Activated CD4-positive, alpha-beta T cell treated with anti-CD3 and anti-CD28 coated beads for 36 hours (primary cell): Measurements from ENCODE around the gene PIM2. TPM values are rescaled to one million over a fixed set of nuclear protein-coding genes. Genes with fewer than 3 reads are reported as not detected.

Experiments
- ATAC-seq: fragments of 200-7000 bp; cut with Tn5 transposase; one replicate; pipeline ENCODE4 v1.10.0; 2021; ENCODE audit warnings: mild to moderate bottlenecking, moderate library complexity
- CTCF ChIA-PET: fragments of 350-600 bp; sonication (Branson Sonifier 250); formaldehyde crosslinking; loops from one replicate; lab custom pipeline; 2021; ENCODE audit warnings: antibody characterized with exemption; lab: Charles Lee
- POLR2A ChIA-PET: fragments of 350-600 bp; sonication (Branson Sonifier 250); formaldehyde crosslinking; loops from one replicate; lab custom pipeline; 2021; ENCODE audit warnings: antibody characterized with exemption, inconsistent platforms; lab: Charles Lee
- DNase-seq: peaks from one replicate; pipeline ENCODE4 v3.0.0-alpha.2; 2020
- H3K27ac Mint-ChIP-seq: one replicate; pipeline ENCODE4 v1.8.0; 2021; ENCODE audit warnings: mixed read lengths
- H3K27me3 Mint-ChIP-seq: one replicate; pipeline ENCODE4 v1.8.0; 2021; ENCODE audit warnings: mixed read lengths
- H3K36me3 Mint-ChIP-seq: one replicate; pipeline ENCODE4 v1.8.0; 2021; ENCODE audit warnings: low read depth, mixed read lengths
- H3K4me1 Mint-ChIP-seq: one replicate; pipeline ENCODE4 v1.8.0; 2021; ENCODE audit warnings: mixed read lengths
- H3K4me3 Mint-ChIP-seq: one replicate; pipeline ENCODE4 v1.8.0; 2021; ENCODE audit warnings: mild to moderate bottlenecking, moderate library complexity, mixed read lengths
- H3K9me3 Mint-ChIP-seq: one replicate; pipeline ENCODE4 v1.8.0; 2021; ENCODE audit warnings: low read depth, mixed read lengths
- intact Hi-C, 2 experiments: fragments of 100-400 bp; cut with DNase I in 1 of 2; cut with micrococcal nuclease in 1 of 2; formaldehyde crosslinking; loops; one replicate each; pipeline versions ENCODE4 v1.14.2 to v1.15.1; 2022 to 2024; cut with DNase I, micrococcal nuclease
- total RNA-seq, 2 experiments: library from RNA; stranded (reverse); gene quantifications; one replicate each; pipeline ENCODE4 v1.2.3, GENCODE V29; 2021

The PIM2 gene
- total RNA-seq, 2 experiments from 2014 or later, result 320 TPM

GRCh38 chrX:48956728-48957414, 38.0 kb upstream of the PIM2 start:
- Mint-ChIP-seq H3K4me1 (peaks cover 39% of the 10 kb centered on the region), H3K9me3 (no peaks in the 10 kb centered on the region), H3K4me3 (peak overlapping the region; percentile 84), H3K36me3 (peaks cover 25% of the 10 kb centered on the region), H3K27me3 (no peaks in the 10 kb centered on the region), H3K27ac (peak overlapping the region; percentile 88)
- POLR2A ChIA-PET, result interaction anchor here (0.6 to 3.2 kb wide), 6 partner anchors 13 to 56 kb away, joined by 3 to 27 read pairs (median 5); partner anchors contain the start of gene SLC35A2
- DNase-seq, result peak; percentile 74
- intact Hi-C loops, result loop anchor here (1.0 to 5.0 kb wide), 5 partner anchors 38 to 312 kb away; partner anchors contain the start of genes GRIPAP1 (in 1 of the 2), PIM2 (in 1 of the 2), PPP1R3F (in 1 of the 2) and PQBP1 (in 1 of the 2)
- CTCF ChIA-PET, result interaction anchor here (1.4 to 2.6 kb wide), 2 partner anchors 11 to 12 kb away, joined by 6 to 8 read pairs; no protein-coding TSS in a partner anchor
- ATAC-seq, result peak; percentile 13

GRCh38 chrX:48948589-48948988, 29.8 kb upstream of the PIM2 start:
- Mint-ChIP-seq H3K27me3 (no peaks in the 10 kb centered on the region), H3K4me3 (no peak overlapping the region), H3K27ac (no peak overlapping the region), H3K4me1 (peaks cover 43% of the 10 kb centered on the region), H3K9me3 (no peaks in the 10 kb centered on the region), H3K36me3 (peaks cover 14% of the 10 kb centered on the region)
- POLR2A ChIA-PET, result interaction anchor here (0.7 kb wide), 1 partner anchor 9 kb away, joined by 3 read pairs; no protein-coding TSS in a partner anchor
- DNase-seq, result no peak
- CTCF ChIA-PET, result interaction anchor here (0.8 to 0.9 kb wide), 2 partner anchors 58 to 64 kb away, joined by 3 to 6 read pairs; no protein-coding TSS in a partner anchor
- intact Hi-C loops, result loop anchor here in 1 of 2 experiments (10.0 kb wide), 1 partner anchor 54 kb away; the partner anchor contains the start of genes PQBP1 and TIMM17B
- ATAC-seq, result no peak

- H3K27ac Mint-ChIP-seq, result peak overlapping the region; percentile 84
- H3K36me3 Mint-ChIP-seq, result peaks cover 32% of the 10 kb centered on the region
- peaks cover 50% of the 10 kb centered on the region for H3K4me1 Mint-ChIP-seq
- DNase-seq, result peak; percentile 71
- intact Hi-C loops, result loop anchor here (1.0 to 10.0 kb wide), 3 partner anchors 51 to 297 kb away; partner anchors contain the start of genes PQBP1 (in 1 of the 2) and TIMM17B (in 1 of the 2)
- no peaks in the 10 kb centered on the region for H3K27me3 Mint-ChIP-seq
- peak overlapping the region; percentile 17 for H3K4me3 Mint-ChIP-seq
- CTCF ChIA-PET, result interaction anchor here (0.6 to 2.1 kb wide), 11 partner anchors 7 to 297 kb away, joined by 3 to 8 read pairs (median 5); partner anchors contain the start of gene OTUD5
- no peaks in the 10 kb centered on the region for H3K9me3 Mint-ChIP-seq
- peak; percentile 42 for ATAC-seq
- POLR2A ChIA-PET, result interaction anchor here (1.0 to 1.6 kb wide), 2 partner anchors 26 to 29 kb away, joined by 4 to 6 read pairs; no protein-coding TSS in a partner anchor
Measured at GRCh38 chrX:48945517-48946348, 26.9 kb upstream of the PIM2 start.

- ChIA-PET POLR2A (interaction anchor here (1.5 to 2.8 kb wide), 5 partner anchors 8 to 31 kb away, joined by 6 to 23 read pairs (median 7); partner anchors contain the start of genes OTUD5, PIM2 and SLC35A2), CTCF (interaction anchor here (1.4 kb wide), 1 partner anchor 31 kb away, joined by 4 read pairs; the partner anchor contains the start of gene SLC35A2)
- intact Hi-C loops, result loop anchor here in 1 of 2 experiments (10.0 kb wide), 1 partner anchor 48 kb away; the partner anchor contains the start of genes PQBP1 and TIMM17B
- Mint-ChIP-seq H3K9me3 (no peaks in the 10 kb centered on the region), H3K36me3 (peaks cover 45% of the 10 kb centered on the region), H3K4me1 (peaks cover 71% of the 10 kb centered on the region), H3K27ac (peak overlapping the region; percentile 95), H3K4me3 (peak overlapping the region; percentile 48), H3K27me3 (no peaks in the 10 kb centered on the region)
- DNase-seq (no peak), ATAC-seq (peak; percentile 8)
Measured at GRCh38 chrX:48942895-48943294, 24.1 kb upstream of the PIM2 start.

- H3K4me1 Mint-ChIP-seq, result peaks cover 79% of the 10 kb centered on the region
- intact Hi-C loops, result loop anchor here in 1 of 2 experiments (10.0 kb wide), 1 partner anchor 46 kb away; the partner anchor contains the start of genes PQBP1 and TIMM17B
- peaks cover 63% of the 10 kb centered on the region for H3K36me3 Mint-ChIP-seq
- ATAC-seq (no peak), DNase-seq (no peak)
- H3K9me3 Mint-ChIP-seq, result no peaks in the 10 kb centered on the region
- ChIA-PET CTCF (interaction anchor here (0.9 kb wide), 1 partner anchor 29 kb away, joined by 3 read pairs; the partner anchor contains the start of gene SLC35A2), POLR2A (interaction anchor here (0.5 to 5.3 kb wide), 6 partner anchors 10 to 43 kb away, joined by 3 to 86 read pairs (median 22); partner anchors contain the start of genes OTUD5, PIM2, PQBP1 and SLC35A2)
- H3K4me3 Mint-ChIP-seq, result peak overlapping the region; percentile 64
- H3K27ac Mint-ChIP-seq, result peak overlapping the region; percentile 96
- no peaks in the 10 kb centered on the region for H3K27me3 Mint-ChIP-seq
Measured at GRCh38 chrX:48940404-48940955, 21.7 kb upstream of the PIM2 start.

- no peak for ATAC-seq
Measured at GRCh38 chrX:48939524-48940228, 20.9 kb upstream of the PIM2 start.

GRCh38 chrX:48938721-48939425, 20.0 kb upstream of the PIM2 start:
- Mint-ChIP-seq H3K36me3 (peaks cover 73% of the 10 kb centered on the region), H3K4me1 (peaks cover 89% of the 10 kb centered on the region), H3K4me3 (peak overlapping the region; percentile 64), H3K27ac (peak overlapping the region; percentile 96), H3K9me3 (no peaks in the 10 kb centered on the region), H3K27me3 (no peaks in the 10 kb centered on the region)
- ATAC-seq (peak; percentile 54), DNase-seq (peak; percentile 88)
- POLR2A ChIA-PET, result interaction anchor here (0.6 to 5.3 kb wide), 11 partner anchors 10 to 330 kb away, joined by 3 to 86 read pairs (median 7); partner anchors contain the start of genes OTUD5, PIM2, PQBP1 and SLC35A2
- intact Hi-C loops, result loop anchor here in 1 of 2 experiments (1.0 to 5.0 kb wide), 4 partner anchors 48 to 333 kb away; no protein-coding TSS in a partner anchor
- CTCF ChIA-PET, result interaction anchor here (0.6 to 2.3 kb wide), 5 partner anchors 8 to 47 kb away, joined by 3 to 17 read pairs (median 3); partner anchors contain the start of gene PIM2

More at GRCh38 chrX:48939524-48940228, 20.9 kb upstream of the PIM2 start:
- H3K9me3 Mint-ChIP-seq, result no peaks in the 10 kb centered on the region
- CTCF ChIA-PET, result no interaction called here
- POLR2A ChIA-PET, result interaction anchor here (1.0 to 5.3 kb wide), 7 partner anchors 9 to 329 kb away, joined by 3 to 86 read pairs (median 18); partner anchors contain the start of genes OTUD5, PIM2, PQBP1 and SLC35A2
- peaks cover 71% of the 10 kb centered on the region for H3K36me3 Mint-ChIP-seq
- peak overlapping the region; percentile 96 for H3K27ac Mint-ChIP-seq
- H3K27me3 Mint-ChIP-seq, result no peaks in the 10 kb centered on the region
- intact Hi-C loops, result loop anchor here (5.0 to 10.0 kb wide), 4 partner anchors 45 to 333 kb away; partner anchors contain the start of genes PQBP1 (in 1 of the 2) and TIMM17B (in 1 of the 2)
- peak overlapping the region; percentile 64 for H3K4me3 Mint-ChIP-seq
- no peak for DNase-seq
- H3K4me1 Mint-ChIP-seq, result peaks cover 87% of the 10 kb centered on the region

GRCh38 chrX:48937054-48937907, 18.5 kb upstream of the PIM2 start:
- DNase-seq (peak; percentile 93), ATAC-seq (peak; percentile 61)
- Mint-ChIP-seq H3K9me3 (no peaks in the 10 kb centered on the region), H3K4me3 (peak overlapping the region; percentile 64), H3K27me3 (no peaks in the 10 kb centered on the region), H3K4me1 (peaks cover 81% of the 10 kb centered on the region), H3K36me3 (peaks cover 70% of the 10 kb centered on the region), H3K27ac (peak overlapping the region; percentile 96)
- CTCF ChIA-PET, result interaction anchor here (0.6 to 2.3 kb wide), 8 partner anchors 9 to 218 kb away, joined by 3 to 17 read pairs (median 3); partner anchors contain the start of genes PIM2 and SLC35A2
- intact Hi-C loops, result loop anchor here (1.0 to 5.0 kb wide), 6 partner anchors 18 to 335 kb away; partner anchors contain the start of gene PIM2 (in 2 of the 2)
- POLR2A ChIA-PET, result interaction anchor here (0.6 to 5.3 kb wide), 12 partner anchors 13 to 306 kb away, joined by 3 to 86 read pairs (median 6); partner anchors contain the start of genes OTUD5, PIM2, PQBP1 and SLC35A2
